ENCODE measurements around the gene STPG2.
A peak's percentile ranks its signal among the peaks of the same experiment; 100 is the strongest.

The STPG2 gene

DNA sequence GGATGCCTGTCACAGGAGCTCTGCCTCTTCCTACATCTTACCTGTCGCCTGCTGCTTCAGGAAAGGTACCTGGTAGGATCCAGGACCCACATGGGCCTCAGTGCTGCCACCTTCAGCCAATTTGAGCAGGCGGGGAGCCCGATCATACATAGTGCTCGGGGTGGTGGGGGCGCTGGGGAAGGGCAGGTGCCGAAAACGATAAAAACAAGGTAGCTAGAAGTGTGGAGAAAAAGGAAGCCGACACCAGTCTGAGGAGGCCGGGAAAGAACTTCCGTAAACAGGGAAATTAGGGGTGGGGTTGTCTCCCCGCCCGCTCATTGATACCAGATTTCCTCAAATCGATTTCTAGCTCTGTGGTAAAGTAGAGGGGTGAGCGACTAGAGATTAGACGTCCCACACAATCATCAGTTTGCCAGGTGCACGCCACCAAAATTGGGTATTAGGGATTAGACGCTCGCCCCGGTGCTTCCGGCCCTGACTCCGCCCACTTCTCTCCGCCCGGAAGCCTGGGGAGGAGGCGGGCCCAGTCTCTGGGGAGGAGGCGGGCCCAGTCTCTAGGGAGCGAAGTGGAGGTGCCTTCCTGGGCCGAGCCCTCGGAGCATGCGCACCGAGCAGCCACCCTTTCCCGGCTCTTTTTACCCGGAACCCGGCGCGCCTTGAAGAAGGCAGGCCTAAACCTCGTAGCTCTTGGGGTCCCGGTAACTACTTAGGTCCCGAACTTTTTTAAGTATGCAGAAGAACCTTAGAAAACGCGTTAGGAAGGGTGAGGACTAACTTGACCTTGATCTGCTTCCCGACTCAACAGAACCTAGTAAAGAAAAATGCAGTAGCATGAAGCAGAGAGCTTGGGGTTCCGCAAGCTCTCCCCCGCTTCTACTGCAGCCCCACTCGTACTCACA is at the start of gene STPG2:
TSS of gene STPG2 (minus strand) at position 476 of the 899 bp plus-strand sequence.
- peak within 1 kb of the TSS; percentile 57 for H3K4me3 ChIP-seq (ENCODE audit: control insufficient read depth, low read depth, low read length)
- DNase-seq (ENCODE audit: low read depth): peak; percentile 42
- TF ChIP-seq, protein P1, sequence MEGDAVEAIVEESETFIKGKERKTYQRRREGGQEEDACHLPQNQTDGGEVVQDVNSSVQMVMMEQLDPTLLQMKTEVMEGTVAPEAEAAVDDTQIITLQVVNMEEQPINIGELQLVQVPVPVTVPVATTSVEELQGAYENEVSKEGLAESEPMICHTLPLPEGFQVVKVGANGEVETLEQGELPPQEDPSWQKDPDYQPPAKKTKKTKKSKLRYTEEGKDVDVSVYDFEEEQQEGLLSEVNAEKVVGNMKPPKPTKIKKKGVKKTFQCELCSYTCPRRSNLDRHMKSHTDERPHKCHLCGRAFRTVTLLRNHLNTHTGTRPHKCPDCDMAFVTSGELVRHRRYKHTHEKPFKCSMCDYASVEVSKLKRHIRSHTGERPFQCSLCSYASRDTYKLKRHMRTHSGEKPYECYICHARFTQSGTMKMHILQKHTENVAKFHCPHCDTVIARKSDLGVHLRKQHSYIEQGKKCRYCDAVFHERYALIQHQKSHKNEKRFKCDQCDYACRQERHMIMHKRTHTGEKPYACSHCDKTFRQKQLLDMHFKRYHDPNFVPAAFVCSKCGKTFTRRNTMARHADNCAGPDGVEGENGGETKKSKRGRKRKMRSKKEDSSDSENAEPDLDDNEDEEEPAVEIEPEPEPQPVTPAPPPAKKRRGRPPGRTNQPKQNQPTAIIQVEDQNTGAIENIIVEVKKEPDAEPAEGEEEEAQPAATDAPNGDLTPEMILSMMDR (IDR thresholded peaks at IDR 0.05; ENCODE audit: control insufficient read depth, insufficient read depth, low read depth, low read length, missing control alignments): peak; percentile 52

DNA sequence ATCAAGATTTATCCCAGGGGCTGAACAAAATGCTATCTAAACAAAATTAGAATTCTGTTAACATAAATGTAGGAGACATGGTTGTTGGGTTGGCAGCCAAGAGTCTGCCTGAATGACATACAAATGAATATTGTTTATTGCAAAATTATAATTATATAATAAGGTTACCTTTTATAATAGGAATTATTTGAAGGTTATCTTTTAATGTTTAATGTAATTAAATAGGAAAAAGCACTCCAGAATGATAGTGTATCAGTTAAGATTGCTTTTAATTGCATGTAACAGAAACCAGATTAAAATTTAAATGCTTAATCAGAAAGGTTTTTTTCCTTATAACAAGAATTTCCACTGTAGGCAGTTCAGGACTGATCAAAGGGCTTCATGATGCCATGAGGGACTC is 42.0 kb upstream of the STPG2 start:
- no peak for DNase-seq (ENCODE audit: low read depth)
- H3K4me3 ChIP-seq (ENCODE audit: control insufficient read depth, low read depth, low read length): no peak overlapping the region
- TF ChIP-seq, protein P1 (IDR thresholded peaks at IDR 0.05; ENCODE audit: control insufficient read depth, insufficient read depth, low read depth, low read length, missing control alignments): no peak

DNA sequence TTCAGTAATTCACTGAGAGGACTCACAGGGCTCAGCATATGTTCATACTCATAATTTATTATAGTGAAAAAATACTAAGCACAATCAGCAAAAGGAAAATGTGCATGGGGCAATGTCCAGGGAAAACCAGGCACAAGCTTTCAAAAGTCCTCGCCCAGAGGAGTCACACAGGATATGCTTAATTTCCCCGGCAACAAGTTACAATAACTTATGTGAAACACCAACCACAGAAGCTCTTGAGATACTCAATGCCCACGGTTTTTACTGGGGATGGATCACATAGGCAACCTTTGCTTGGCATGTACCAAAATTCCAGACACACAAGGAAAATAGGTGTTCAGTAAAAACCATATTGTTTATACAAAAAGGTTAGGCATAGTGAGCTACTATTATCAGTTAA is 38.5 kb upstream of the STPG2 start:
- DNase-seq (ENCODE audit: low read depth): no peak
- no peak overlapping the region for H3K4me3 ChIP-seq (ENCODE audit: control insufficient read depth, low read depth, low read length)
- TF ChIP-seq, protein P1 (IDR thresholded peaks at IDR 0.05; ENCODE audit: control insufficient read depth, insufficient read depth, low read depth, low read length, missing control alignments): no peak

DNA sequence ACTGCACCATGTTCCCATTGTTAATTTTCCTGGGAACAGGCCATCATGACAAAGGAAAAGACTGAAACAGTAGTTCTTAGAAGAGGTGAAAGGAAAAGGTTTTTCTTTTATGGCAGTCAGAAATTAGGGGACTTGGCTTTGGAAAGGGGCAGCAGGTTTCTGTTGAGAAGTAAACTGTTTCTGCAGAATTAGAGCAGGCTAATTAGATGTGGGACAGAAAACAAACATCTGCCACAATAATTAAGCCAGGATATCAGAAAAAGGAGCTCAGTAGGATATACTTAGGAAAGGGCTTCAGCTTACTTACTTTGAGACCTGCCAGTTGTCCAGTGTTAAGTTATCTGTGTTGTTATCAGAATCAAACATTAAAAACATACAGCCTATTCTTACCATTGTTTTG is 36.7 kb upstream of the STPG2 start:
- no peak for DNase-seq (ENCODE audit: low read depth)
- no peak overlapping the region for H3K4me3 ChIP-seq (ENCODE audit: control insufficient read depth, low read depth, low read length)
- TF ChIP-seq, protein P1 (IDR thresholded peaks at IDR 0.05; ENCODE audit: control insufficient read depth, insufficient read depth, low read depth, low read length, missing control alignments): no peak

DNA sequence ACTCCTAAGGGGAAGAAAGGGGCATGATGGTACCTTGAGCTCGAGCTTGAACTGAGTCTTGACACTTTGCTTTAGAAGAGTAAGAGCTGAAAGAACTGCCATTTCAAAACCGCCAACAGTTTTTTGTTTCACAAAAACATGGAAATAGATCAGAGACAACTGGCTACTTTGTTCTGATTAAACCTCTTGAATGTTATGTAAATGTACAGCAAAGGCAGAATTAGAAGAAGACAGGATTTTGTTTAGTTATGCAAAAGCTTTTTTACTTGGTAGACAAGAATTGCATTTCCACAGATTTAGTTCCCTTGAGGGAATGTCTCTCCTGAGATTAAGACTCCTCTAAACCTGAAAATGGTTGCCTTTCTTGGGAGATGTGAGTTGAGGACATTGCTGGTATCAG is 33.3 kb upstream of the STPG2 start:
- no peak for DNase-seq (ENCODE audit: low read depth)
- no peak overlapping the region for H3K4me3 ChIP-seq (ENCODE audit: control insufficient read depth, low read depth, low read length)
- TF ChIP-seq, protein P1 (IDR thresholded peaks at IDR 0.05; ENCODE audit: control insufficient read depth, insufficient read depth, low read depth, low read length, missing control alignments): no peak

DNA sequence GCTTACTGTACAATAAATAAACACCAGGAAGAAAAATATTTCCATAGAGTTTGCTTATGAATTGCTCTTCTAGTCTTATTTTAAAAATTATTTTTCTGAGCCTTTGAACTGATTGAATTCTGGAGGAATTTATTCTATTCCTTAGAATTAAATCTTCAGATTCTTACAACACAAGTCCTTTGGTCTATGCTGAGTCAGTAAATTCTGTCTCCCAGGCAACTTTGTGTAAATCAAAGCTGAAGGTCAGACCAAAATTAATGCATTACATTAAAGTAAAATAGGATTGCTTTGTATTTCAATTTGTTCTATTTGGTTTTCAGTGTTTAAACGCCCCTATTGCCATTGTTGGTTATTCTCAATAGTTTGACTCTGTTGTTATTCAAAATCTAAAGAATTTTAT is 26.8 kb upstream of the STPG2 start:
- TF ChIP-seq, protein P1 (IDR thresholded peaks at IDR 0.05; ENCODE audit: control insufficient read depth, insufficient read depth, low read depth, low read length, missing control alignments): no peak
- no peak for DNase-seq (ENCODE audit: low read depth)
- no peak overlapping the region for H3K4me3 ChIP-seq (ENCODE audit: control insufficient read depth, low read depth, low read length)
